NCI-H2107 treated with DMSO at 0.1 percent for 48 hours (cell line): ENCODE measurements around the gene CCER1.

Experiments
- DNase-seq: peaks from one replicate; lab custom pipeline; 2025; ENCODE audit not compliant: unreplicated experiment; lab: John Stamatoyannopoulos, UW

The CCER1 gene

DNA sequence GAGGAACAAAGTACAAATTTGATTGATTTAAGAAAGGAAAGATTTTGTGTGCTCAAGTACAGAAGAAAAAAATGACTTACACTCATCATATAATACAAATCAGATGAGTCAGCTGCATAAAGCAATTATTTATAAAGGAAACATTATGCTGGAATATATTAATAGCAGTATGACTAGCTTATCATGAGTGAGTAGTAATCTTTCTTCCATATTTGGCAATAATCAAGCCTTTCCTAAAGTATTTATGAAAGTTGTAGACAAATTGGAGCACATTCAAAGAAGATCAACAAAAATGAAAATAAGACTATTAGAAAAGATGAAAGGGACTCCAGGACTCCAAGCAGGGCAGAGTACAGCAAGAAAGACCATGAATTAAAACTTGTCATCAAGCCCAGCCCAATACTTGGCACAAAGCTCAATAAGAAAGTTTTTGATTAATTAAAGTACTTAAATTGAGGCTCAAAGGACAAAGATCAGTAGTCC lies 32.8 kb downstream of the CCER1 start:
- no peak for DNase-seq

- DNase-seq: no peak
These were observed 33.4 kb downstream of the CCER1 start for GRCh38 chr12:90921536-90921935.

DNA sequence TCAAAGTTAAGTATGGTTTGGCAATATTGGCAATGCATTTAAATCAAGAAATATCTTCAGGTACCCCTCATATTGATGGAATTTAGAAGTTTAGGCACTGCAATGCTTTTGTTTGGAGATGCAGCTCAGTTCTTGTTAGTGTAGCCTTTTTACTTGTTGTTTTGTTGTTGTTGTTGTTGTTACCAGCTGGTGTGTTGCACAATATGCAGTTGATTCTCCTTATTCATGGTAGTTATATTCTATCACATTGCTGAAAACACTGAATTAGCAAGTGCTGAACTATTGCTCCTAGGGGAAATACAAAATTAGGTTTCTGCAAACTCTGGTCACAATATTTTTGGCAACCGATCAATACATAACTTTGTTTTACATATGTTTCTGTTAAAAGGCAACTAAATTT lies 34.8 kb downstream of the CCER1 start:
- DNase-seq: no peak

DNA sequence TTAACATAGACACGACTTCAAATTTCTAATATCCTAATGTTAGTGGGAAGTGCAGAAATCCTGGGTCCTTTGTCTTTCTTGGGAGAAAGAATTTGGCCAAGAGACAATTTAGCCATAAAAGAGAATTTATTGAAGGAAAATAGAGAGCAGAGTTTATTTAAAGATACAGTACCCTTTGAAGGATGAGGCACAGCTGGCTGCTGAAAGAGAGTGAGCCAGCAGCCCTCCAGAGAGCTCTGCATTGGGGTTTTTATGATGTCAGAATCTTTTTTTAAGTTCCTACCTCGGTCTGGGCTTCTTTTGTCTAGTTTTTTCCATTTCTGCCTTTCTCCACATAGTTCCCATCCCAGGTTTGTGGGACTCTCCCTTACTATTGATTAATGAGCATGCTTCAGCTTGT lies 37.5 kb downstream of the CCER1 start:
- no peak for DNase-seq

GRCh38 chr12:90916516-90916915 lies 38.5 kb downstream of the CCER1 start:
- DNase-seq: no peak

- DNase-seq: no peak
These were observed 39.6 kb downstream of the CCER1 start for GRCh38 chr12:90915353-90915752.

GRCh38 chr12:90910958-90911357 lies 44.0 kb downstream of the CCER1 start:
- DNase-seq: no peak

GRCh38 chr12:90909069-90909770 lies 45.8 kb downstream of the CCER1 start:
- no peak for DNase-seq

DNA sequence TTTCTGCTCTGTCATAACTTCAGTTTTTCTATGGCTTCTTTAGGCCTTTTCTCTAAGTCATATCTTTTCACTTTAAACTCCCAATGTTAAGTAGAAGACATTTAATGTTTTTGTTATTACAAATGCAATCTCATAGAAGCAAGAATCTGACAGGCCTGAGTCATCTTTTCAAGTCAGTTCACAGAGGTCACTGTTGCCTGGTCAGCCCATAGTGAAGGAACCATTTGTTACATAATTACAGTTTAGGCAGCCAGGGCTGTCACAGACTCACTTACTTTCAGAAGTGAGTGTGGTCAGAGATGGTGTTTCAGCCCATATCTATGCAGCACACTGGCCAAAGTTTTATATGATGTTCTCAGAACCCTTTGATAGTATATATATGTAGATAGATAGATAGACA lies 46.5 kb downstream of the CCER1 start:
- no peak for DNase-seq

- no peak for DNase-seq
These were observed 49.1 kb downstream of the CCER1 start for GRCh38 chr12:90905691-90906370.

- DNase-seq: no peak
These were observed 52.4 kb downstream of the CCER1 start for GRCh38 chr12:90902596-90902995.
